Caco-2 (cell line): ENCODE results near the gene AP4M1. TPM values are rescaled to one million over a fixed set of nuclear protein-coding genes. Genes with fewer than 3 reads are reported as not detected.

Source experiments
- BruUV-seq: library from RNA; stranded (reverse); fragments of 400-500 nt; replicated peaks from 2 replicates; lab custom pipeline; 2021; lab: Mats Ljungman, UMichigan
- CTCF ChIA-PET: fragments of 300-600 bp; sonication (Branson Sonifier 250); formaldehyde crosslinking; loops from one replicate; lab custom pipeline; 2022; ENCODE audit warnings: antibody characterized with exemption; lab: Charles Lee
- POLR2A ChIA-PET: fragments of 300-600 bp; sonication (Branson Sonifier 250); formaldehyde crosslinking; loops from one replicate; lab custom pipeline; 2022; ENCODE audit warnings: antibody characterized with exemption; lab: Charles Lee
- DNase-seq, 2 experiments: peaks; one replicate each; pipeline versions ENCODE4 v3.0.0 to v3.0.0-alpha.2; 2020 to 2022
- H3K27me3 ChIP-seq: replicated peaks from 2 replicates; pipeline ENCODE4 v1.6.0; 2011; ENCODE audit warnings: low read length; ENCODE audit not compliant: control insufficient read depth, insufficient read depth
- H3K36me3 ChIP-seq: 2 replicates; pipeline ENCODE4 v1.5.1; 2011; ENCODE audit warnings: low read length; ENCODE audit not compliant: control insufficient read depth, insufficient read depth
- H3K4me1 ChIP-seq: fragments of 250-450 bp; sonication (Bioruptor Pico); 2 replicates; pipeline ENCODE4 v1.5.1; 2020; ENCODE audit warnings: mild to moderate bottlenecking
- H3K4me3 ChIP-seq: 2 replicates; pipeline ENCODE4 v1.5.1; 2011; ENCODE audit warnings: low read depth, mild to moderate bottlenecking, control low read depth, low read length
- H3K9me3 ChIP-seq: fragments of 250-450 bp; sonication (Bioruptor Pico); 2 replicates; pipeline ENCODE4 v1.5.1; 2020; ENCODE audit warnings: mild to moderate bottlenecking, moderate library complexity
- H3K27ac Mint-ChIP-seq: one replicate; pipeline ENCODE4 v1.8.0; 2022; ENCODE audit warnings: mixed read lengths; ENCODE audit not compliant: unreplicated experiment
- H3K27me3 Mint-ChIP-seq: one replicate; pipeline ENCODE4 v1.8.0; 2022; ENCODE audit warnings: mixed read lengths; ENCODE audit not compliant: insufficient read depth, unreplicated experiment
- H3K36me3 Mint-ChIP-seq: one replicate; pipeline ENCODE4 v1.8.0; 2022; ENCODE audit warnings: mild to moderate bottlenecking, mixed read lengths; ENCODE audit not compliant: insufficient read depth, unreplicated experiment
- H3K4me1 Mint-ChIP-seq: one replicate; pipeline ENCODE4 v1.8.0; 2022; ENCODE audit warnings: low read depth, mixed read lengths; ENCODE audit not compliant: unreplicated experiment
- H3K4me3 Mint-ChIP-seq: one replicate; pipeline ENCODE4 v1.8.0; 2022; ENCODE audit warnings: mild to moderate bottlenecking, moderate library complexity, mixed read lengths; ENCODE audit not compliant: unreplicated experiment
- H3K9me3 Mint-ChIP-seq: one replicate; pipeline ENCODE4 v1.8.0; 2022; ENCODE audit warnings: mixed read lengths; ENCODE audit not compliant: unreplicated experiment
- CTCF ChIP-seq, 2 experiments: fragments of 200-600 bp in 1 of 2; IDR thresholded peaks; 1 replicate in 1 of 2; 2 replicates in 1 of 2; pipeline versions ENCODE4 v1.5.1 to v1.8.0; 2011 to 2022; ENCODE audit warnings: antibody characterized with exemption in 1 of 2, control low read depth in 1 of 2, inconsistent platforms in 1 of 2, low read depth in 1 of 2, low read length in 1 of 2, mild to moderate bottlenecking in 1 of 2, moderate library complexity in 1 of 2; ENCODE audit not compliant: insufficient read depth in 1 of 2, severe bottlenecking in 1 of 2, unreplicated experiment in 1 of 2
- intact Hi-C: fragments of 100-400 bp; cut with micrococcal nuclease; formaldehyde crosslinking; loops from one replicate; pipeline ENCODE4 v1.10.0; 2022; ENCODE audit not compliant: unreplicated experiment
- total RNA-seq: library from RNA; stranded (reverse); gene quantifications from 2 replicates; pipeline ENCODE4 v1.2.3, GENCODE V29; 2022

The AP4M1 gene
- total RNA-seq, 1 experiment from 2014 or later, result 16.2 TPM

- no peak for TF ChIP-seq CTCF (IDR thresholded peaks at IDR 0.05; ENCODE audit: insufficient read depth in 1 of 2, low read depth in 1 of 2, low read length in 1 of 2, severe bottlenecking in 1 of 2, unreplicated experiment in 1 of 2)
- no peaks in the 10 kb centered on the region for H3K27me3 ChIP-seq
- TSS peak; percentile 50 for BruUV-seq
- no peaks in the 10 kb centered on the region for H3K36me3 ChIP-seq
- intact Hi-C loops, result loop anchor here (1.0 kb wide), 1 partner anchor 9 kb away; no protein-coding TSS in a partner anchor
- peaks cover 9% of the 10 kb centered on the region for H3K9me3 Mint-ChIP-seq
- ChIA-PET POLR2A (no interaction called here), CTCF (interaction anchor here (0.7 kb wide), 1 partner anchor 12 kb away, joined by 3 read pairs; no protein-coding TSS in a partner anchor)
- peak overlapping the region; percentile 65 for H3K4me3 ChIP-seq
- H3K4me1 ChIP-seq, result peaks cover 10% of the 10 kb centered on the region
- H3K4me1 Mint-ChIP-seq, result peaks cover 20% of the 10 kb centered on the region
- peak overlapping the region; percentile 100 for H3K4me3 Mint-ChIP-seq
- no peaks in the 10 kb centered on the region for H3K9me3 ChIP-seq
- DNase-seq, result no peak
- H3K27ac Mint-ChIP-seq, result peak overlapping the region; percentile 100
- no peaks in the 10 kb centered on the region for H3K27me3 Mint-ChIP-seq
- H3K36me3 Mint-ChIP-seq, result peaks cover 34% of the 10 kb centered on the region
These were observed 17.1 kb downstream of the AP4M1 start for GRCh38 chr7:100118388-100119071.

GRCh38 chr7:100119072-100119969, 17.9 kb downstream of the AP4M1 start, which contains the start of the genes CNPY4 and TAF6:
Gene CNPY4 (plus strand): TSS chr7:100119634. CDS start chr7:100119745, 111 bp downstream.
Gene TAF6 (minus strand): TSS chr7:100119358. CDS start chr7:100114209, 5,149 bp downstream.
- Mint-ChIP-seq H3K4me1 (peaks cover 21% of the 10 kb centered on the region), H3K27me3 (no peaks in the 10 kb centered on the region), H3K36me3 (peaks cover 29% of the 10 kb centered on the region), H3K9me3 (peaks cover 9% of the 10 kb centered on the region), H3K27ac (peak within 1 kb of the TSS; percentile 100), H3K4me3 (peak within 1 kb of the TSS; percentile 100)
- H3K4me1 ChIP-seq, result peaks cover 10% of the 10 kb centered on the region
- intact Hi-C loops, result loop anchor here (1.0 kb wide), 1 partner anchor 8 kb away; no protein-coding TSS in a partner anchor
- peak; percentile 95 to 96 for DNase-seq
- H3K9me3 ChIP-seq, result no peaks in the 10 kb centered on the region
- H3K36me3 ChIP-seq, result no peaks in the 10 kb centered on the region
- ChIA-PET CTCF (no interaction called here), POLR2A (no interaction called here)
- no peaks in the 10 kb centered on the region for H3K27me3 ChIP-seq
- BruUV-seq, result no TSS peak
- no peak for TF ChIP-seq CTCF (IDR thresholded peaks at IDR 0.05; ENCODE audit: insufficient read depth in 1 of 2, low read depth in 1 of 2, low read length in 1 of 2, severe bottlenecking in 1 of 2, unreplicated experiment in 1 of 2)
- peak within 1 kb of the TSS; percentile 65 for H3K4me3 ChIP-seq
